K562 (cell line): Measurements from ENCODE around the gene SYTL2. TPM values are rescaled to one million over a fixed set of nuclear protein-coding genes. Genes with fewer than 3 reads are reported as not detected.

ENCODE experiments used
- C11orf30 ChIP-seq: fragments of 450-650 bp; IDR thresholded peaks from 2 replicates; pipeline ENCODE4 v1.6.1; 2016; ENCODE audit warnings: low read depth, mild to moderate bottlenecking
- CC2D1A ChIP-seq: fragments of 450-650 bp; IDR thresholded peaks from 2 replicates; pipeline ENCODE4 v1.6.1; 2017; ENCODE audit warnings: mild to moderate bottlenecking
- CSDE1 ChIP-seq, 2 experiments: fragments of 450-650 bp; IDR thresholded peaks; 2 replicates each; pipeline ENCODE4 v1.6.1; 2016; ENCODE audit warnings: mild to moderate bottlenecking in 1 of 2
- DACH1 ChIP-seq: fragments of 450-650 bp; IDR thresholded peaks from 2 replicates; pipeline ENCODE4 v1.6.1; 2018; ENCODE audit not compliant: partially characterized antibody
- GATAD2A ChIP-seq: fragments of 450-650 bp; IDR thresholded peaks from 2 replicates; pipeline ENCODE4 v1.6.1; 2017
- PHF20 ChIP-seq: fragments of 450-650 bp; IDR thresholded peaks from 2 replicates; pipeline ENCODE4 v1.6.1; 2018; ENCODE audit not compliant: partially characterized antibody
- RBM25 ChIP-seq: fragments of 200-400 bp; formaldehyde crosslinking; IDR thresholded peaks from 2 replicates; pipeline ENCODE4 v1.6.1; 2018; ENCODE audit warnings: low read length, low read depth, moderate library complexity; ENCODE audit not compliant: severe bottlenecking
- SIN3A ChIP-seq, 2 experiments: fragments of 150-350 bp in 1 of 2; IDR thresholded peaks; 2 replicates each; pipeline ENCODE4 v1.6.1; 2011 to 2016; ENCODE audit warnings: borderline replicate concordance in 2 of 2, low read depth in 2 of 2, low read length in 2 of 2, mild to moderate bottlenecking in 2 of 2, moderate library complexity in 2 of 2; ENCODE audit not compliant: control insufficient read depth in 1 of 2
- TAF9B ChIP-seq: fragments of 450-650 bp; IDR thresholded peaks from 2 replicates; pipeline ENCODE4 v1.6.1; 2018; ENCODE audit warnings: mild to moderate bottlenecking; ENCODE audit not compliant: partially characterized antibody
- USF2 ChIP-seq: sonication (generic); formaldehyde crosslinking; IDR thresholded peaks from 2 replicates; pipeline ENCODE4 v1.5.0; 2020; ENCODE audit warnings: missing genetic modification reagents
- ZBTB40 ChIP-seq, 2 experiments: fragments of 450-650 bp in 1 of 2; sonication (generic) in 1 of 2; formaldehyde crosslinking in 1 of 2; IDR thresholded peaks; 2 replicates each; pipeline versions ENCODE4 v1.7.1 to v1.9.0; 2016 to 2022; ENCODE audit warnings: inconsistent platforms in 1 of 2, mild to moderate bottlenecking in 1 of 2, missing genetic modification reagents in 1 of 2
- ZBTB49 ChIP-seq: sonication (generic); formaldehyde crosslinking; IDR thresholded peaks from 2 replicates; pipeline ENCODE4 v1.8.0; 2022; ENCODE audit warnings: missing genetic modification reagents, mild to moderate bottlenecking, borderline replicate concordance
- polyA plus RNA-seq, 8 experiments: library from polyadenylated mRNA; depleted of rRNA in 4 of 8; stranded (reverse) in 5 of 8; unstranded in 3 of 8; fragments of >200 nt; fragmentation: Nextera tagmentation in 2 of 8; fragmentation: Illumina TruSeq in 1 of 8; extraction: Ambion mirVana in 2 of 8; extraction: Trizol in 1 of 8; gene quantifications; 2 replicates each; pipeline versions ENCODE4 v1.2.1 to v1.2.3, GENCODE V29; 2011 to 2014; ENCODE audit warnings: inconsistent platforms in 1 of 8, missing spikeins in 1 of 8
- total RNA-seq, 7 experiments: library from RNA; depleted of rRNA in 6 of 7; stranded (reverse); fragments of >200 nt in 6 of 7; fragmentation: Illumina TruSeq in 2 of 7; extraction: Trizol in 2 of 7; gene quantifications; 2 replicates each; pipeline versions ENCODE4 v1.2.1 to v1.2.3, GENCODE V29; 2011 to 2021; ENCODE audit warnings: low replicate concordance in 1 of 7

Gene SYTL2
- total and polyA plus RNA-seq, 9 of the 15 experiments (the other 6 are each of a cell fraction or from before 2014, with no cell fraction given), result 0.05 to 0.57 (median 0.35) TPM

GRCh38 chr11:85854557-85855340 lies 43.8 kb upstream of the SYTL2 start (continued):
- TF ChIP-seq C11orf30 (peak; percentile 52), USF2 (no peak), GATAD2A (peak; percentile 69; the same call in 1 of the 2 replicates), RBM25 (peak; percentile 44), ZBTB40 (IDR thresholded peaks at IDR 0.05) (peak; percentile 60; the same call in 1 of the 2 replicates), ZBTB40 (CRISPR knock-in tag; IDR thresholded peaks at IDR 0.05) (0 out of 2 replicates have a peak, but pooled peaks have one; percentile 18), CC2D1A (0 out of 2 replicates have a peak, but pooled peaks have one; percentile 36), CSDE1 (IDR thresholded peaks at IDR 0.05) (no peak), PHF20 (peak; percentile 63), ZBTB49 (CRISPR knock-in tag) (peak; percentile 87; the same call in 1 of the 2 replicates), TAF9B (peak; percentile 21), SIN3A (IDR thresholded peaks at IDR 0.05; ENCODE audit: borderline replicate concordance in 2 of 2, control insufficient read depth in 1 of 2, low read depth in 2 of 2, low read length in 2 of 2) (0 out of 4 replicates have a peak, but pooled peaks of 1 of the 2 experiments have one; percentile 52), DACH1 (peak; percentile 88)
